SKM-1 (cell line): ENCODE measurements around the gene PIP5K1C.

Experiments used
- DNase-seq: peaks from one replicate; lab custom pipeline; 2025; ENCODE audit not compliant: unreplicated experiment; lab: John Stamatoyannopoulos, UW

PIP5K1C gene

GRCh38 chr19:3721887-3722442 is 21.7 kb upstream of the PIP5K1C start:
- DNase-seq, result no peak

- DNase-seq, result peak; percentile 63
Measured at GRCh38 chr19:3721131-3721886, 21.0 kb upstream of the PIP5K1C start.

- DNase-seq, result no peak
Measured at GRCh38 chr19:3720349-3720917, 20.2 kb upstream of the PIP5K1C start.

- no peak for DNase-seq
Measured at GRCh38 chr19:3719868-3720267, 19.6 kb upstream of the PIP5K1C start.

- DNase-seq, result no peak
Measured at GRCh38 chr19:3716147-3716668, 15.9 kb upstream of the PIP5K1C start.

GRCh38 chr19:3712663-3713611 is 12.7 kb upstream of the PIP5K1C start:
- no peak for DNase-seq

- DNase-seq, result peak; percentile 71
Measured at GRCh38 chr19:3710265-3710812, 10.1 kb upstream of the PIP5K1C start.

- peak; percentile 17 for DNase-seq
Measured at GRCh38 chr19:3708207-3708931, 8.1 kb upstream of the PIP5K1C start, which contains the start of gene TJP3. TJP3 (plus strand) TSS chr19:3708384; CDS start chr19:3728433, 20,049 bp downstream.

- no peak for DNase-seq
Measured at GRCh38 chr19:3707868-3708206, 7.6 kb upstream of the PIP5K1C start.

GRCh38 chr19:3701200-3701599 is 932 bp upstream of the PIP5K1C start:
- no peak for DNase-seq

- DNase-seq, result no peak
Measured at GRCh38 chr19:3699741-3700241, 477 bp downstream of the PIP5K1C start.

- peak; percentile 39 for DNase-seq
Measured at GRCh38 chr19:3698974-3699740, 1.1 kb downstream of the PIP5K1C start.

- no peak for DNase-seq
Measured at GRCh38 chr19:3698386-3698950, 1.8 kb downstream of the PIP5K1C start.

- DNase-seq, result no peak
Measured at GRCh38 chr19:3697671-3698385, 2.4 kb downstream of the PIP5K1C start.

- no peak for DNase-seq
Measured at GRCh38 chr19:3697094-3697493, 3.2 kb downstream of the PIP5K1C start.

- no peak for DNase-seq
Measured at GRCh38 chr19:3696660-3696995, 3.6 kb downstream of the PIP5K1C start.

GRCh38 chr19:3695986-3696659 is 4.1 kb downstream of the PIP5K1C start:
- no peak for DNase-seq
